ENCODE results near the gene OR1K1. TPM values are rescaled to one million over a fixed set of nuclear protein-coding genes. Genes with fewer than 3 reads are reported as not detected.

The OR1K1 gene
- total and polyA plus RNA-seq, 7 donors, result not detected

GRCh38 chr9:122791872-122792669 is 7.9 kb upstream of the OR1K1 start:
- Histone ChIP-seq H3K4me3 (no peak overlapping the region), H3K4me1 (no peaks in the 10 kb centered on the region), H3K9me3 (no peaks in the 10 kb centered on the region), H3K27me3 (ENCODE audit: insufficient read depth in 3 of 3, low read length in 2 of 3) (no peaks in the 10 kb centered on the region), H3K27ac (no peak overlapping the region), H3K36me3 (ENCODE audit: insufficient read depth in 1 of 2, low read depth in 1 of 2) (no peaks in the 10 kb centered on the region)
- no peak for TF ChIP-seq CTCF (IDR thresholded peaks at IDR 0.05)
- DNase-seq (no peak), ATAC-seq (no peak)
- intact Hi-C loops (cut with DNase I), result no loop called here
- 82 to 84% (median 83%) methylated on average over 5 of the region's 5 CpGs for WGBS, 3 donors

GRCh38 chr9:122797316-122798063 is 2.4 kb upstream of the OR1K1 start:
- DNase-seq (no peak), ATAC-seq (no peak)
- H3K27ac ChIP-seq, result no peak overlapping the region
- no peaks in the 10 kb centered on the region for H3K36me3 ChIP-seq (ENCODE audit: insufficient read depth in 1 of 2, low read depth in 1 of 2)
- no peaks in the 10 kb centered on the region for H3K27me3 ChIP-seq (ENCODE audit: insufficient read depth in 3 of 3, low read length in 2 of 3)
- H3K4me1 ChIP-seq, result no peaks in the 10 kb centered on the region
- TF ChIP-seq CTCF (IDR thresholded peaks at IDR 0.05), result no peak
- H3K4me3 ChIP-seq, result no peak overlapping the region
- 78 to 81% (median 78%) methylated on average over 6 of the region's 6 CpGs for WGBS, 3 donors
- H3K9me3 ChIP-seq, result no peaks in the 10 kb centered on the region
- intact Hi-C loops (cut with DNase I), result no loop called here

- Histone ChIP-seq H3K4me1 (no peaks in the 10 kb centered on the region), H3K36me3 (ENCODE audit: insufficient read depth in 1 of 2, low read depth in 1 of 2) (no peaks in the 10 kb centered on the region), H3K27me3 (ENCODE audit: insufficient read depth in 3 of 3, low read length in 2 of 3) (no peaks in the 10 kb centered on the region), H3K4me3 (no peak overlapping the region), H3K9me3 (no peaks in the 10 kb centered on the region), H3K27ac (no peak overlapping the region)
- no peak for TF ChIP-seq CTCF (IDR thresholded peaks at IDR 0.05)
- 83 to 90% (median 86%) methylated on average over 4 of the region's 4 CpGs for WGBS, 3 donors
- intact Hi-C loops (cut with DNase I), result loop anchor here (5.0 to 10.0 kb wide), 2 partner anchors 682 to 709 kb away; no protein-coding TSS in a partner anchor
- ATAC-seq, result no peak
- no peak for DNase-seq
Observed at GRCh38 chr9:122806661-122807060, 6.7 kb downstream of the OR1K1 start.

- WGBS, 3 donors, result 61 to 82% (median 63%) methylated on average over 1 of the region's 1 CpG
- H3K36me3 ChIP-seq (ENCODE audit: insufficient read depth in 1 of 2, low read depth in 1 of 2), result no peaks in the 10 kb centered on the region
- DNase-seq, result no peak
- no peak for TF ChIP-seq CTCF (IDR thresholded peaks at IDR 0.05)
- no peaks in the 10 kb centered on the region for H3K9me3 ChIP-seq
- no peaks in the 10 kb centered on the region for H3K27me3 ChIP-seq (ENCODE audit: insufficient read depth in 3 of 3, low read length in 2 of 3)
- H3K4me1 ChIP-seq, result no peaks in the 10 kb centered on the region
- no peak for ATAC-seq
- intact Hi-C loops (cut with DNase I), result loop anchor here (5.0 to 10.0 kb wide), 2 partner anchors 683 to 710 kb away; no protein-coding TSS in a partner anchor
- no peak overlapping the region for H3K4me3 ChIP-seq
- H3K27ac ChIP-seq, result no peak overlapping the region
Observed at GRCh38 chr9:122807271-122807900, 7.5 kb downstream of the OR1K1 start.
